GM06990 (cell line): ENCODE measurements around the gene ZCCHC24.

Experiments used
- DNase-seq: peaks from one replicate; pipeline ENCODE4 v3.0.0-alpha.2; 2011; ENCODE audit not compliant: insufficient read length; ENCODE audit errors: extremely low read depth
- H3K27me3 ChIP-seq: replicated peaks from 2 replicates; pipeline ENCODE4 v1.6.0; 2011; ENCODE audit warnings: low read length; ENCODE audit not compliant: control insufficient read depth, insufficient read depth
- H3K36me3 ChIP-seq: 2 replicates; pipeline ENCODE4 v1.5.1; 2011; ENCODE audit warnings: low read length; ENCODE audit not compliant: control insufficient read depth, insufficient read depth
- H3K4me3 ChIP-seq: replicated peaks from 2 replicates; pipeline ENCODE4 v1.5.1; 2011; ENCODE audit warnings: low read depth, mild to moderate bottlenecking, control low read depth, low read length
- TF ChIP-seq, protein P1 (sequence below): IDR thresholded peaks from 2 replicates; pipeline ENCODE4 v1.5.1; 2011; ENCODE audit warnings: low read length, control low read depth, mild to moderate bottlenecking, inconsistent platforms; ENCODE audit not compliant: insufficient read depth, poor library complexity, severe bottlenecking

Gene ZCCHC24

DNA sequence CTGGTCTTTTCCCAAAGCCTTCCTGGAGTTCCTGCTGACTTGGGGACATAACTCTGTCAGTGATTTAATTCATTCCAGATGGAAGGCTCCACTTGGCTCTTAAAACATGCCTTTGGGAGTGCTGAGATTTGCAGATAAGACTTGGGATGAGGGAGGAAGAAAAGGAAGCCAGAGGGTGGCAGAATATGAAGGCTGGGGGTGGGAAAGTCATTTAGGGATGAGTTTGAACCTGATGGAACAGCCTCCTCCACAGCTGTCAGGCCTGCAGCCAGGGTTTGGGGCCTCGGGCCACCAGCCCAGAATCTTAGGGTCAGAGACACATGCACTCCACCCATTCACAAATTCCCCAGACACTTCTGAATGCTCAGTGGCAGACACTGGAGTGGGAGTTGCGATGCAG is 38.5 kb upstream of the ZCCHC24 start:
- 0 out of 2 replicates have a peak, but pooled peaks cover 1% of the 10 kb centered on the region for H3K27me3 ChIP-seq
- TF ChIP-seq, protein P1, sequence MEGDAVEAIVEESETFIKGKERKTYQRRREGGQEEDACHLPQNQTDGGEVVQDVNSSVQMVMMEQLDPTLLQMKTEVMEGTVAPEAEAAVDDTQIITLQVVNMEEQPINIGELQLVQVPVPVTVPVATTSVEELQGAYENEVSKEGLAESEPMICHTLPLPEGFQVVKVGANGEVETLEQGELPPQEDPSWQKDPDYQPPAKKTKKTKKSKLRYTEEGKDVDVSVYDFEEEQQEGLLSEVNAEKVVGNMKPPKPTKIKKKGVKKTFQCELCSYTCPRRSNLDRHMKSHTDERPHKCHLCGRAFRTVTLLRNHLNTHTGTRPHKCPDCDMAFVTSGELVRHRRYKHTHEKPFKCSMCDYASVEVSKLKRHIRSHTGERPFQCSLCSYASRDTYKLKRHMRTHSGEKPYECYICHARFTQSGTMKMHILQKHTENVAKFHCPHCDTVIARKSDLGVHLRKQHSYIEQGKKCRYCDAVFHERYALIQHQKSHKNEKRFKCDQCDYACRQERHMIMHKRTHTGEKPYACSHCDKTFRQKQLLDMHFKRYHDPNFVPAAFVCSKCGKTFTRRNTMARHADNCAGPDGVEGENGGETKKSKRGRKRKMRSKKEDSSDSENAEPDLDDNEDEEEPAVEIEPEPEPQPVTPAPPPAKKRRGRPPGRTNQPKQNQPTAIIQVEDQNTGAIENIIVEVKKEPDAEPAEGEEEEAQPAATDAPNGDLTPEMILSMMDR, result no peak
- no peak for DNase-seq
- H3K4me3 ChIP-seq, result no peak overlapping the region
- no peaks in the 10 kb centered on the region for H3K36me3 ChIP-seq

DNA sequence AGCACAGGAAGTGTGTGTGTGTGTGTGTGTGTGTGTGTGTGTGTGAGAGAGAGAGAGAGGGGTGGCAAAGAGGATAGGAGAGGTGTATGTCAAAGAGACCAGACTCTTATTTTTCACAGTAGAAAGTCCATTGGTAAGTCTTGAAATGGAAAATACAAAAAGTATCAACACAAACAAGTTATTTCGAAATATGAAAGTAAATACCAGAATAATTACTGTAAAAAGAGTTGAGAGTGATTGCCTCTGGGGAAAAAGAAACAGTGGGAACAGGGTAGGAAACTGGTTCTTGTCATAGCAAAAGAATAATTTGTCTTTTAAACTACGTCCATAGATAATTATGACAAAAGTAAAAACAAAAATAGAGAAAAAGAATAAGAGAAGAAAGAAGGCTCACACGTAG is 37.9 kb upstream of the ZCCHC24 start:
- DNase-seq, result no peak

DNA sequence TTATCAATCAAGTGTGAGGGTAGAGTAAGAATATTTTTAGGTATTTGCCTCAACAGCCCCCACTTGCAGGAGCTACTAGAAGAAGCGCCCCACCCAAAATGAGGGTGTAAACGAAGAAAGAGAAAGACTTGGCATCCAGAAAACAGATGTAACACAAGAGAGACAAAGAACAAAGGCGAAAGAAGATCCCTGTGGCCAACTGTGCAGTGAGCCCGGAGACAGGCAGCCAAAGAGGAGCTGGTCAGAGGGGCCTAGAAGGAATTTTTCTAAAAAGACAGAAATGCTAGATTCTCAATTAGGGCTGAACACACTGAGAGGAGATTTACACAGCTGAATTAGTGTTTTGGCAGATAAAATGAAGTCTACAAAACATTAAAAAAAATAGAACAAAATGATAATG is 37.3 kb upstream of the ZCCHC24 start:
- H3K36me3 ChIP-seq, result no peaks in the 10 kb centered on the region

More for the DNA sequence above, 37.9 kb upstream of the ZCCHC24 start:
- Histone ChIP-seq H3K36me3 (no peaks in the 10 kb centered on the region), H3K27me3 (0 out of 2 replicates have a peak, but pooled peaks cover 1% of the 10 kb centered on the region), H3K4me3 (no peak overlapping the region)
- TF ChIP-seq, protein P1, result no peak

DNA sequence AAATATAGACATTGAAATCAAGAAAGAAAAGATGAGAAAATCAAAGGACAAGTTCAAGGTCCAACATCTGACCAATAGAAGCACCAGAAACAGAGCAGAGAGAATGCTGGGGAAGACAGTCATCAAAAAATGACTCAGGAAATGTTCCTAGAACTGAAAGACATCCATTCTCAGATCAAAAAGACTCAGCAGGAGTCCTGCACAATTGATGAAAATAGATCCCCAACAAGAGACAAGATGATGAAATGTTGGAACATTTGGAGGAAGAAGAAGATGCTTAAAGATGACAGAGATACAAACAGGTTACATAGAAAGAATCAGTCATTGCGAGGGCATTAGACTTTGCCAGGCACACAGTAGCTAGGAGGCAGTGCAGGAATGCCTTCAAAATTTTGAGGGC is 36.9 kb upstream of the ZCCHC24 start:
- Histone ChIP-seq H3K4me3 (no peak overlapping the region), H3K36me3 (no peaks in the 10 kb centered on the region), H3K27me3 (0 out of 2 replicates have a peak, but pooled peaks cover 1% of the 10 kb centered on the region)
- no peak for DNase-seq
- TF ChIP-seq, protein P1, result no peak

More for the DNA sequence above, 37.3 kb upstream of the ZCCHC24 start:
- DNase-seq, result no peak
- TF ChIP-seq, protein P1, result no peak
- Histone ChIP-seq H3K27me3 (0 out of 2 replicates have a peak, but pooled peaks cover 1% of the 10 kb centered on the region), H3K4me3 (no peak overlapping the region)

DNA sequence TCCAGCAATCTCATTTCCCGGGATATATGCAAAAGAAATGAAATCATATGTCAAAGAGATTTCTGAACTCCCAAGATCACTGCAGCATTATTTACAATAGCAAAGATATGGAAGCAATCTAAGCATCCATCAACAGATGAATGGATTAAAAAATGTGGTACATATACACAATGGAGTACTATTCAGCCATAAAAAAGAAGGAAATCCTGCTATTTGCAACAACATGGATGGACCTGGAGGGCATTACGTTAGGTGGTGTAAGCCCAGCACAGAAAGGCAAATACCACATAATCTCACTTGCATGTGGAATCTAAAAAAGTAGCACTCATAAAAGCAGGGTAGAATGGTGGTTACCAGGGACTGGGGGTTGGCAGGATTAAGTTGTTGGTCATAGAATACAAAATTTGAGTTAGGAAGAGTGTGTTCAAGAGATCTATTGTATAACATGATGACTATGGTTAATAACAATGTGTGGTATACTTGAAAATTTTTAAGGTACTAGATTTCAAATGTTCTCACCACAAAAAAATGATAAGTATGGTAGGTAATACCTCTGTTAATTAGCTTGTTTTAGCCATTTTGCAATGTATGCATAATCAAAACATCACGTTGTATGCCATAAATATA is 34.0 kb upstream of the ZCCHC24 start:
- Histone ChIP-seq H3K27me3 (peaks cover 2% of the 10 kb centered on the region; the same call in 1 of the 2 replicates), H3K4me3 (no peak overlapping the region), H3K36me3 (no peaks in the 10 kb centered on the region)
- TF ChIP-seq, protein P1, result no peak
- DNase-seq, result no peak

DNA sequence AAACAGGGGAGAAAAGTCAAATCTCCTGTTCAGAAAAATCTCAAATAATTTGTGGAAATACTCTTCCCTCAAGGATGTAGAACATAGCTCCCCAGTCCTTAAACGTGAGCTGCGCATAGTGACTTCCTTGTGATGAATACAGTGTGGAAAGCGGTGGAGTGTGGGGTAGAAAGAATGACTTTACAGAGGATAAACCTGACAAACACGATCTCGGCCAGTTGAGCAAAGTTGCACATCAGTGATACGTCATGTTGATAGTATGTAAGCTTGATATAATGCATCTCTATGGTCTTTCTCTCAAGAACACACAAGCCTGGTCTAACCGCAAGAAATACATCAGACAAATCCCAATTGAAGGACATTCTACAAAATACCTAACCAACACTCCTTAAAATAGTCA is 32.0 kb upstream of the ZCCHC24 start:
- TF ChIP-seq, protein P1, result no peak
- DNase-seq, result no peak
- Histone ChIP-seq H3K27me3 (peaks cover 2% of the 10 kb centered on the region; the same call in 1 of the 2 replicates), H3K36me3 (no peaks in the 10 kb centered on the region), H3K4me3 (no peak overlapping the region)
